ENCODE results near the gene OOEP.

OOEP gene

DNA sequence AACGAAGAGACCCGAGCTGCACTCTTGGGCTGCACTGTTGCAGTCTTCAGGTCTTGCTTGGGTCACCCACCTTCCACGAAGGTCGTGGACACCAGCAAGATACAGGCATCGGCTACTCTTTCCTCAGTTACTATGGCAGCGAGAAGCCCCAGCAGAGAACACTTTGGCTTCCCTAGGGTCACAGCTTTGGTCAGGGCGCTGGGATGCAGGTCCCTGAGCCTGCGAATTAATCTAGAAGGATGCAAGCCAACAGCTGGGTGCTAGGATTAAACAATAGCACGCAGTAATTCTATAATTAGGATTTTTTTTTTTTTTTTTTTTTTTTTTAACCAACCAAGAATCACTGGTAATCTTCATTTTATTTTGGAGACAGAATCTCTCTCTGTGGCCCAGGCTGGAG lies 5.1 kb downstream of the OOEP start:
- DNase-seq (ENCODE audit: low spot score): no peak

GRCh38 chr6:73364121-73364520 lies 5.6 kb downstream of the OOEP start:
- no peak for DNase-seq (ENCODE audit: low spot score)

GRCh38 chr6:73363537-73363875 lies 6.2 kb downstream of the OOEP start:
- DNase-seq (ENCODE audit: low spot score): no peak

DNA sequence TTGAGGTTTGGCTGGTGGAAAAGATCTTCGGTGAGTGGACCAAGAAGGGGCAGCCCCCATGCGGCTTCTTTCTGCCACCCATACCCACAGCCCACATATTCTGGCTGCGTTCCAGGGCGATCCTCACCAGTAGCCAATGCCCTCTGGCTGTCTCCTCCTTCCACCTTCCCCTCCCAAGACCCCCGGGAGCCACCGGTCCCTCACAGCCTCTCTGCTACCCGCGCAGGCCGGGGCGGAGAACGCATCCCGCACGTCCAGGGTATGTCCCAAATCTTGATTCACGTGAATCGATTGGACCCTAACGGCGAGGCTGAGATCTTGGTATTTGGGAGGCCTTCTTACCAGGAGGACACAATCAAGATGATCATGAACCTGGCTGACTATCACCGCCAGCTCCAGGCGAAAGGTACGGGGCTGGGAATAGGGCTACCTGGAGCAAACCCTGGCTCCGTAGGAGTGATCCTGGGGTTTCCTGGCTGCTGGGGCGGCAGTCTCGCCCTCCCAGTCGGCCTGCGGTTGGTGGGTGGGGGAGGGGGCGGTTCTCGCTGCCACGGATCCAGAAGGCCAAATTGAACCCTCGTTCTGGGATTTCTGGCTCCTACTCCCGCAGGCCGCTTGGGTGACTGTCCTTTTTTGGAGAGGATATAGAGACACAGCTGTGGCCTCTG lies 6.7 kb downstream of the OOEP start:
- no peak for DNase-seq (ENCODE audit: low spot score)

- no peak for DNase-seq (ENCODE audit: low spot score)
These were observed 7.3 kb downstream of the OOEP start, which contains the start of gene KHDC3L for GRCh38 chr6:73362358-73362757. KHDC3L (plus strand) TSS chr6:73362658; CDS start chr6:73362730, 72 bp downstream.

GRCh38 chr6:73353636-73354593 lies 15.8 kb downstream of the OOEP start, which contains the start of gene DPPA5:
DPPA5 (minus strand) TSS chr6:73354276; CDS start chr6:73354225, 51 bp downstream.
- no peak for DNase-seq (ENCODE audit: low spot score)

GRCh38 chr6:73349311-73349710 lies 20.4 kb downstream of the OOEP start:
- DNase-seq (ENCODE audit: low spot score): no peak

DNA sequence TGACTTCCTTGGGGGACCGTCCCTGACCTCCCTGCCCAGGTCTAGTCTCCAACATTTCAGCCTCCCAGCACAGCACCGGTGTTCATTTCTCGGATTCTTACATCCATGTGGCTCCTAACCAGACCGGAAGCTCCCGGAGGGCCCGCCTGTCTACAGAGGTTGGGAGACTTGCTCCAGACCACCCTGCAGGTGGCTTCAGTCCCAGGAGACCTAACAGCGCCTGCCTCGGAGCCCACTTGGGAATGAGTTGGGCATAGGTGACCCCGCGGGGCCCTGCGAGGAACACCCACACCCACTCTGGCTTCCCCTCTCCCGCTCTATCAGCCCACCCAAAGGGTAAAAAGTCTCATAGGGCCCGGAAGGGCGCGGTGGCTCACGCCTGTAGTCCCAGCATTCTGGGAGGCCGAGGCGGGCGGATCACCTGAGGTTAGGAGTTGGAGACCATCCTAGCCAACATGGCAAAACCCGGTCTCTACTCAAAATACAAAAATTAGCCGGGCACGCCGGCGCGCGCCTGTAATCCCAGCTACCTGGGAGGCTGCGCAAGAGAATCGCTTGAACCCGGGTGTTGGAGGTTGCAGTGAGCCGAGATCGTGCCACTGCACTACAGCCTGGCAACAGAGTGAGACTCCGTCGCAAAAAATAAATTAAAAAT lies 21.0 kb downstream of the OOEP start:
- DNase-seq (ENCODE audit: low spot score): no peak

DNA sequence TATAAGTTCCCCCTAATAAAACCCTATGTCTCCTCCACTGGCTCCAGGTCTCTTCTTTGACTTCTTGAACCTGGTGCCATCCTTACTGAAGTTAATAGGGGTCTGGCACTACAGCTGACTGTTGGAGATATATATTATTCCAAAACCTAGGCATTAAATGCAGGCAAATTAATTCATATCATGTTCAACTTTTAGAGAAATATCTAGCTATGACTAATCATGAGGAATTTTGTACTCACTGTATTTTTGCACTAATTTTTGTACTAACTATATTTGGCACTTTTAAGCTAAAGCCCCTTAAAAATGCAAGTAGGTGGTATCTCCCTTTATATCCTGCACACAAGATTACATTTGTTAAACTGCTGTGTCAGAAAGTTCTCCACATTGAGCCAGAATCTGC lies 26.5 kb downstream of the OOEP start:
- DNase-seq (ENCODE audit: low spot score): no peak

DNA sequence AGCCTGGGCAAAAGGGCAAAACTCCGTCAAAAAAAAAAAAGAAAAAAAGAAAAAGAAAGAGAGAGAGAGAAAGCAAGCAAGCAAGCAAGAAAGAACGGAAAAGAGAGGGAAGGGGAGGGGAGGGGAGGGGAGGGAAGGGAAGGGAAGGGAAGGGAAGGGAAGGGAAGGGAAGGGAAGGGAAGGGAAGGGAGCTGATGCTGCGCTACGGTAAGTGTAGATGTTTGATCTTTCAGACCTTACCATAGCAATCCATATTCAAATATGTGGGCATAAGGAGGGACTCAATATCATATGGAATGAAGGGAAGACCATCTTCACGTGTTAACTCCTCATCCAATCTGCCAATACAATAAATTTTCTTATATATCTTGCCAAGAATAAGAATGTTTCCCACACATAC lies 27.5 kb downstream of the OOEP start:
- no peak for DNase-seq (ENCODE audit: low spot score)

DNA sequence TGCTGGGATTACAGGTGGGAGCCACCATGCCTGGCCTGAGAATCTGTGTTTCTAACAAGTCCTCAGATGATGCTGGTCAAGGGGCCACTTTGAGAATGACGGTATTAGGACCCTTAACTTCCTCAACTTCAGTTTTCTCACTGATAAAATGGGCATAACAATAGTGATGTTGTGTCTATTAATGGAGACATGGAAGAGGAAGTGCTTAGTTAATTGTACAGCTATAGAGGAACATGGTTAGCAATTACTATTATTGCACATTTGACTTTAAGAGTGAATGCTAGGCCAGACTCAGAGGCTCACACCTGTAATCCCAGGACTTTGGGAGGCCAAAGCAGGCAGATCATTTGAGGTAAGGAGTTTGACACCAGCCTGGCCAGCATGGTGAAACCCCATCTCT lies 28.4 kb downstream of the OOEP start:
- no peak for DNase-seq (ENCODE audit: low spot score)

- no peak for DNase-seq (ENCODE audit: low spot score)
These were observed 29.6 kb downstream of the OOEP start for GRCh38 chr6:73340048-73340447.

DNA sequence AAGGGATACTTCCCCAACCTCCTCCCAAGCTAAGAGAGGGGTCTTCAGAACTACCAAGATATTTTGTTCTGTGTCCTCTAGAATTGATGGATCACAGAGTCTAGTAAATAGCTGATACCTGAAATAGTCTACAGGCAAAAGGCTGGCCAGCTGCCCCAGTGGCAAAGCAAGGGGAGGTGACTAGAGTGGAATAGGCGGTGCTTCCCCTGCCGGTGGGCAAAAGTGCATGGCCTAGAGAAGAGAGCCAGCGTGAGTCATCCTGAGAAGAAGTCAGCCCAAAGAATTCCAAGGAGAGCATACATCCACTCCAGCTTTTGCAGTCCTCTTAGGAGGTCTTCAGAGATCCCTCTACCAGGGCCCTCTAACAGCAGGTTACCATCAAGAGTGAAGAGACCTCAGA lies 30.4 kb downstream of the OOEP start:
- DNase-seq (ENCODE audit: low spot score): no peak

DNA sequence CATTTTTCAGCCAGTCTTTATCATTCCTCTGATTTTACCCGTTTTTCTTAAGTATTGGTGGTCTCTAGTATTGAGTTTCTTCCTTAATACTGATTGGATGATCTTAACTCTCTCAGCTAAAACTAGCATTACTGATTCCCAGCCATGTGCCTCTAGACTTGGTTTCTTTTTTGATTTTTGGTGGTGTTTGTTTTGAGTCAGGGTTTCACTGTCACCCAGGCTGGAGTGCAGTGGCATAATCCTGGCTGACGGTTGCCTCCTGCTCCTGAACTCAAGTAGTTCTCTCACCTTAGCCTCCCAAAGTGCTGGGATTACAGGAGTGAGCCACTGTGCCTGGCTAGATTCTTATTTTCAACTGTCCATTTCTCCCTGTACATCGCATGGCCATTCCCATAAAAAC lies 40.5 kb downstream of the OOEP start:
- DNase-seq (ENCODE audit: low spot score): no peak

GRCh38 chr6:73328790-73329189 lies 40.9 kb downstream of the OOEP start:
- DNase-seq (ENCODE audit: low spot score): no peak

DNA sequence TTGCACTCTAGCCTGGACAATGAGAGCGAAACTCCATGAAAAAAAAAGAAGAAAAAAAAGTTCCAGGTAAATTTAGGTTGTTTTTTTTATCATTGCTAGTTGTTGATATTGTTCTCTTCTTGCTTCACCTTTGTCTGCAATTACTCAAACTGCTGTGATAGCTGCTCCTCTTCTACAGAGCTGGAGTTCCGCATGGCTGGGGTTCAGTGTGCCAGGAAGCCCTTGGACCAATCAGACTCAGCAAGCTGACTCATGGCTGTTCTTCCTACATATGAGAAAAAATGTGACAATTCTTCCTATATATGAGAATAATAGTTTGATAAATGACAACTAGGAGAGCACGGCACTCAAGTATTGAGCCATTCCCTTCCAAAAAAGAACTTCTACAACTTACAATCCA lies 44.0 kb downstream of the OOEP start:
- no peak for DNase-seq (ENCODE audit: low spot score)

GRCh38 chr6:73323323-73323722 lies 46.4 kb downstream of the OOEP start:
- no peak for DNase-seq (ENCODE audit: low spot score)
